ENCODE data around the gene RASAL2. TPM values are rescaled to one million over a fixed set of nuclear protein-coding genes. Genes with fewer than 3 reads are reported as not detected.

RASAL2 gene
- total RNA-seq, result 20.1 and 27.9 TPM in 2 replicates

GRCh38 chr1:178093951-178094738, at the start of gene RASAL2:
Gene RASAL2 (plus strand): TSS chr1:178094104. CDS start chr1:178094493, 389 bp downstream.

GRCh38 chr1:178496410-178497135, 402.7 kb downstream of the RASAL2 start, which contains the start of gene CLEC20A:
Gene CLEC20A (minus strand): TSS chr1:178496964. CDS start chr1:178496939, 25 bp downstream.

GRCh38 chr1:178512566-178513277, 418.8 kb downstream of the RASAL2 start, which contains the start of gene TEX35:
Gene TEX35 (plus strand): TSS chr1:178513109. CDS start chr1:178513189, 80 bp downstream.

Other genes starting within 250 kb of the RASAL2 start
- 1.7 and 2.3 TPM in 2 replicates for gene SEC16B, start 124.0 kb upstream of the RASAL2 start, total RNA-seq